GM18517 (cell line): ENCODE measurements around the gene ZNF618.

Source experiments
- ATAC-seq: cut with Tn5 transposase; IDR thresholded peaks from one replicate; pipeline ENCODE4 v1.9.1; 2021; ENCODE audit warnings: mild to moderate bottlenecking, moderate library complexity; ENCODE audit not compliant: unreplicated experiment

ZNF618 gene

DNA sequence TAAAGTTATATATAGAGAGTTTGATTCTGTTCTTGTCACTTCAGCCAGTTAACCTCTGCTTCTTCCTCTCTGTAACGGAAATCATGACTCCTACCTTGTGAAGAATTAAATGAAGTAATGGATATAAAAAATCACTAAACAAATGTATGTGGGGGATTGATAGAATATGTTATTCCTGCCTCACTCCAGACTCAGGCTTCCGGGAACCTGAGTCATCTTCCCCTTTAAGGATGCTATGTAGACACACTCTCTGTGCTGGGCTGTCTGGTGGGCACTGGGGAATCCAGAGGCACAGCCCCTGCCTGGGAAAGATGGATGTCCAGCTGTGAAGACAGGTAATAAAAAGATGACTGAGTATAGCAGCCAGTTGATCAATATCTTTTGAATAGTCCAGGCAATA, 77.4 kb downstream of the ZNF618 start:
- no peak for ATAC-seq

DNA sequence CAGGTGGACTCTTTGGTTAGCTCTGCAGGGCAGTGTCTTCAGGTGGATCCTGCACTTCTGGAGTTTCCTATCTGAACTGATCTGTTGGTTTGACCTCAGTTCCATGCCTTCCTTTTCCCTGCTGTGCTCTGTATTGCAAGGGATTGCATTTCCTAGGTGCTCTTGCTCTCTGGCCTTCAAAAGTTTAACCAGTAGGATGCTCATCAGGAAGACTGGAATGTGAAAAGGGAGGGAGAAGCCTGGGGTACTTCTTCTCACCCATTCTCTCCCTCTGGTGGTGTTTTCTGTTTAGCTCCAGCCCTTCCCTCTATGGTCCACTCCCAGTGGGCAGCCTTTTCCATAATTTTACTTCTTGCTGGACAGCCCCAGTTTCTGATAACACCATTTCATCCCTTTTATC, 78.5 kb downstream of the ZNF618 start:
- no peak for ATAC-seq

DNA sequence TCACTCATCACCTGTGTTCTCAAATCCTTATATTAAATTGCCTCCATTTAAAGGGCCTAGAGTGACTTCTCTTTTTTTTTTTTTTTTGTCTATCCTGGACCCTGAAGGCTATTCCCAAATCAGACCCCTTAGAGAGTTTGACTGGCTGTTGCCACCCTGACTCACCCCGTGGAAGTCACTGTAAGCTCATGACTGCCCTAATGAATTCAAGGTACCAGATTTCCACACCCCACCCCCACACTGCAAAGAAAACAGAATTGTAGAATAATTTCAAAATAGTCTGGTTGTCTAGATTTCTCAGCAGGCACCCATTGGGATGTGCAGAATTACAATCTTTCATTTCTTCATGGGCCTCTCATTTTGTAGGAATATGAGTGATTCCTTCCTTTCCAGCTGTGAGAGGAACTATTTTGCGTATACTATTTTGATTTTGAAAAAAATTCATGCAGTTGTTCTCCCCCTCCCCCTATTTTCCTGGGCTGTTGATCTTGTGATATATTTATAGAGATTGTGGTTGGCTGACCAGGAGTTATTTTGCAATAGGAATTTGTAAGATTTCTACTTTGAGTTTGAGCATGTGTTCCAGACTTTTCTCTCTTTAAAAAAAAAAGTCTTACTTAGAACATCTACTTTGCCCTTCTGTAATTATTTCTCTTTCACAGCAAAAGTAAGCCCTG, 79.1 kb downstream of the ZNF618 start:
- ATAC-seq = no peak

DNA sequence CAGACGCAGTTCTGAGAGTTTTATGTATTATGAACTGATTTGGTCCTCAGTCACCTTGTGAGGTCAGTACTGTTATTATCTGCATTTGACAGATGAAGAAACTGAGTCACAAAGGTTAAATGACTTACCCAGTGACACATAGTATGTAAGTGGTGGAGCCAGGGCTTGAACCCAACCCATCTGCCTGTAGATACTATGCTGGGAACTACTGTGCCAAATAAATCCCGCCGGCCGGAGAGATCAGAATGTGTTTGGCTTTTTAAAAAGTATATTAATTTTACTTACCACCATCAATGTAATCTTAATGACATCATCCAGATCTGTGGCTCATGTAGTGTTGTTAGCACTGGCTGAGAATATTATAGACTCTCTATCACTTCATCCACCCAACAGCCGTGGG, 80.8 kb downstream of the ZNF618 start:
- no peak for ATAC-seq

DNA sequence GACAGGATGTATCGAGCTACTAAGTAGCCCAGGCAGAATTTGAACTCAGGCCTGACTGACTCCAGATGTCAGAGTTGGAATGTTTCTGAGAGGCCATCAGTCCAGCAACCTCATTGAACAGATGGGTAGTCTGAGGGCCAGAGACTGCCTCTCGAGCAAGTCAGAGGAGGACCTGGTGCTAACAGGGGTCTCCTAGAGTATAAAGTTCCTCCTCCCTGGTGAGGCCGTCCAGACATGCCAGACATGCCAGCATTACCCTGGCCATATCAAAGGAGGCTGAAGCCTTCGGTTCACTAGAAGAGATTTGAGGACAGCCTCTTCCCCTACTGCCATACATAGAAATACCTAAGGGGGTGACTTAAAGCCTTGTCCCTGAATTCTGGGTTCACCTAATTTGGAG, 81.2 kb downstream of the ZNF618 start:
- no peak for ATAC-seq

DNA sequence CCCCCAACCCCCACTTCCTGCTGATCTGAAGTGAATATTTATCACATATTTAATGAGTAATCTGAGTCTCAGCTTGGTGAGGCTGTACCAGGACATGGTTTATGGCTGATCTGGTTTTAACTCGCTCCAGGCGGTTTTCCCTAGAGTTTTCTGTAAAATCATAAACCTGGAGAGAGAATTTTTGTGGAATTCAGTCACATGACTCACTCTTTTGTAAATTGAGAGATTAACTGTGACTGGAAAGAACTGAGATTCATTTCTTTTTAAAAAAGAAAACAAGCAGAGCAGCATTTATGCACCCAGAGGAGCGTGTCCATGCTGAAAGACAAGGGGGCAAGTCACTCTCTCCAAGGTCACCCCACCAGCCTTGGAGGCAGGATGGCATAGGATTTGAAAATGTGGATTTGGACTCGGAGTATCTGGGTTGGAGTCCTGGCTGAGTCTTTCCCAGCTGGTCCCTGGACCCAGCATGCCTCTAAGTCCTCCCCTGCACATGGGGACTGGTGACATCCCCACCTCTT, 81.8 kb downstream of the ZNF618 start:
- ATAC-seq = no peak

DNA sequence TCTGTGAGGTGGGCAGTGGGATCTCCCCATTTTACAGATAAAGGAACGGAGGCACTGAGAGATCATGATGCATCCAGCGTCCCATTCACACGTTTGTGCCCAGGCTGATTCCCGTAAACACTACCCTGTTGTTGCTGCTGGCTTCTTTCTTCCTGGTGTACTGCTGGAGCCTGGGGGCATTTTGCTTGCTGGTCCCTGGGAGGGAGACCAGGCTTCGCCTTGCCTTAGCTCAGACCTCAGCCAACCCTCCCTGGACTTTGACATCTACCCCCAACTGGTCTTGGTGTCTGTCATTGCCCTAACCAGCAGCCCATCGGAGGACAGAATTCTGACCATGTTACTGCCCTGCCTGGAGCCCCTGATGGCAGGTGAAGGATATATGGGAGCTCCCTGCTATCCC, 82.4 kb downstream of the ZNF618 start:
- ATAC-seq = no peak

DNA sequence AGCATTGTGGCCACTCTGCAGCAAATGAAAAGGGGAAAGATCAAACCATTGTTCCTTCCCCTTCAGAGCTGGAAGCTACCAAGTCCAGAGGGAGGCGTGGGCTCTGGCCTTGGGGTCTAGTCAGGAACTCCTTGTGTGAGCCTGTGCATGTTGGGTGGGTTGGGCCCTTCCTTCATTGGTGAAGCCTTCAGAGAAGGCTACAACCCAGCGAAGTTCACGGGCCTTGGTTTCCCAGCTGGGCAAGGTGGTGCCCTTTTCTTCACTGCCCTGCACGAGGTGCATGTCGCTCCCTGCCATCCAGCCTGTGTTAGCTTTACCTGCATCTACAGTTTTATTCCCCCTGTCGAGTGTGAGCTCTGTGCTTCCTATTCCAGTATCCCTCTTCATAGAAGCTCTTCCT, 84.7 kb downstream of the ZNF618 start:
- no peak for ATAC-seq

DNA sequence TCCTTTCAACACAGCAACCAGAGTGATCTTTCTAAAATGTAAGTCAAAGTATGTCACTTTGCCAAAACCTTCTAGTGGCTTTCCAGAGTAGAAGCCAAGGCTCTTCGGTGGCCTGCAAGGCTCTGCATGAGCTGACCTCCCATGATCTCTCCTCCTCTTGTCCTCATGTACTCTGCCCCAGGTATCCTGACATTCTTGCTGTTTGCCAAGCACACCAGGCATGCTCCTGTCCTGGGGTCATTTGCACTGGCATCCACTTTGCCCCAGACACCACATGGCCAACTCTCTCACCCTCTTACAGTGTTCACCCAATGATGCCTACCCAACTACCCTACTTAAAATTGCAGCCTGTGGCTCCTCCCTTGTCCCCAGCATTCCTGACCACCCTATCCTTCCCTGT, 86.3 kb downstream of the ZNF618 start:
- no peak for ATAC-seq

DNA sequence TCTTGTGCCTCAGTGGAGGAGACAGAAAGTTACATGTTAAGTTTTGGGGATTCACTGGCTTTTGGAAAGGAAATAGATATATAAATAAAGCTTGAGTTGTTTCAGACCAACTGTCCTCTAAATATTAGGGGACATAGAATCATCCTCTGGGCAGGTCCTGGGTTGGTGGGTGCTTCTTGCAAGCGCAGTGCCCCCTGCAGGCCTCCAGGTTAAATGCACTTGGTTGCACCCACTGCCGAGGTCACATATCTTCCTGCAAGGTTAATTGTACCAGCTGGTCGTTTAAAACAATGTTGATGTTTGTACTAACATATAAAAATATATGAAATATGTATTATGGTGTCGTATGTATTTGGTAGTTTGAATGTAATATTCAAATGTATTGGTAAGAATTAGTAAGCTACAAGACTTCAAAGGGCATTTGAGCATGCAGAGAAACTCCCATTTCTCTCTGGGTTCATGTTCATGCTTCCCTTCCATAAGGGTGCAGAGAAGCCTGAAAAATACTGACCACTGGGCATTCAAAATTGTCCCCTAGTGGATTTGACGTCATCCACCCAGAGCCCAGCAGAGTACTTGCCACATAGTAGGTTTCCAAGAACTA, 87.0 kb downstream of the ZNF618 start:
- no peak for ATAC-seq

DNA sequence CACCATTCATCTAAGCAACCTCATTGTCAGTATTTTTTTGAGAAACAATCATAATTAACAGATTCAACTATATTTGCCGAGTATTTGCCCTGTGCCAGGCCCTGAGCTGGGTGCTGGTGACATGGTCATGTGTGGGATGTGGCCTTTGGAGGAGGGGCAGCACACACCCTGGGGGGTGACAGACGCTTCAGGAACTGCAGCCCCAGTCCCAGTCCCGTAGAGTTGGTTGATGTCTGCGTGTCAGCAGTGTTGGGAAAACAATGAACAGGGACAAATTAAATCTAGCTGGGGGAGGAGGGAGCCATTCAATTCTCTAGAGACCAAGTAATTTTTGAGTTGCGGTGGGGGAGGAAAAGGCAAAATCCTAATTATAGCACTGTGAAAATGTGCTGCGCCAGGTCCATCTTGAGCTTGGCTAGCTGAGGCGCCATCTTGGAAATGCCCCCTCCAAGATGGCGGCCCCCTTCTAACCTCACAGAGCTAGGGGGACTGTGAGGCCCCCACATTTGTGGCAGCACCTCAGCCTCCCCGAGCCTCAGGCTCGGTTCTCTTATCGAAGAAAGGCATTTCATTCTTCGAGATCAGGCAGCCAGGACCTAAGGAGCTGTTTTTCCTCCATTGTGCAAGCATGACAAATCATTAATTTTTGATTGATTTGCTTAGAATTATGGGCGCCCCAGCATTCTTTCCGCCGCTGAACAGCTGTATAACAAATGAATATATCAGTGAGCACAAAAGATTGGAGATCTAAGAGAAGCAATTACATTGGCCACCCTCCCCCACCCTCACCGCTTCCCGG, 87.8 kb downstream of the ZNF618 start:
- ATAC-seq = no peak

DNA sequence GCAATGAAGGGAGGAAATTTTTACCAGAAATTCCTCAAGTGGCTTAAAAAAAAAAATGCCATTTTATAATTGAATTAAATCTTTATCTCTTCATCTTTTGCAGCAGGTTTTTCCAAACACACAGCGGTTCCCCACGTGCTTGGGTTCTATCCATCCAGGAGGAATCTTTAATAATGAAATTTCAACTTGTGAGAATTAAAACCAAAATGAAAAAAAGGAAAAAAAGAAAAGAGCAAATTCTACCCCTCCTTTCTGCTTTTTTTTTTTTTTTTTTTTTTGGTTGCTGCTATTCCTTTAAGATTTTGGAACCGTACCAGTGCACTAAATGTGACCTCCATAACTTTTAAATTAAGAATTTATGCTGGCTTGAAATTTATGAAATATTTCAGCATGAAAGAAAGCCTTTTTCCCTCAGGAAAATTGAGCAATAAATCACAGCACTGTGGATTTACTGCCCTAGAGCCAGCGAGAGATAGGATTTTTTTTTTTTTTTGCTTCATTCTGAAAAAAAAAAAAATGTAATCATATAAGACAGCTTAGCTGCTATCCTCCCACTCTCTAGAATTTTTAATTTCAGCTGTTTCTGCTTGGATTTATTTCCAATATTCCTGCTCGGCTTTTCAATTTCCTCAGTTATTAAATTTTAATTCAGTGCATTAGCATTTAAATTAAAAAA, 88.5 kb downstream of the ZNF618 start:
- ATAC-seq = no peak

DNA sequence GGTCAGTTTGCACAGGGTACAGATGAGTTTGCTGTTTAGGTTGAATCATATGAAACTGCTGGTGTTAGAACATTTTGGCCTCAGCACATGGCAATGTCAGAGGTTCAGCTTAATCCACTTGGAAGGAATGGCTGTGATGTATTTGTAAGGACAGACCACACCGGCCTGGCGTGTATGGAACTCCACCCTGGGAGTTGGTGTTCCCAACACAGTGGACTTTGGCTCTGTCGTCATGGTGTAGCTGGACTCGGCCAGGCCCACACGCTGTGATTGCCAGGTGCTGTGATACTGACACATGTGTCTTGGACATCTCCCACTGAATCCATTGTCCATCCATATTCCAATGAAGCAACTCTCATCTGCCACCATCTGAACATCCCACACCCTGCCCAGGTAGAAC, 90.3 kb downstream of the ZNF618 start:
- ATAC-seq = no peak

DNA sequence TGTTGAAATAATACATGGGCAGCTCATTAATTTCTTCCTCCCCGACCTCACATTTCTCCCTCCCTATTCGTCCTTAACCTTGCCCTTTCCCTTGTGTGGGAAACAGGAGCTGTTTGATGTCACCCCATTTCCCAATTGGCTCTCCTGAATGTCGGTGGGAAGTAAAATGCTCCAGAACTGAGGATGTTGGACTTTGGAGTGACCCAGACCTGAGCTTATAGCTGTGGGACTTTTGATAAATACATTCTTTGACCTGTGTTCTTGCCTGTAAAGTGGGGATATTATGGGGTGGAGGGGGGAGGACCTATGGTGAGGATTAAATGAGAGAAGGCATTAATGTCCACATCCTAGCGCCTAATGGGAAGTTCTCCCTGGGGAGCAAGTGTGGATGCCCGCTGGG, 91.3 kb downstream of the ZNF618 start:
- no peak for ATAC-seq

DNA sequence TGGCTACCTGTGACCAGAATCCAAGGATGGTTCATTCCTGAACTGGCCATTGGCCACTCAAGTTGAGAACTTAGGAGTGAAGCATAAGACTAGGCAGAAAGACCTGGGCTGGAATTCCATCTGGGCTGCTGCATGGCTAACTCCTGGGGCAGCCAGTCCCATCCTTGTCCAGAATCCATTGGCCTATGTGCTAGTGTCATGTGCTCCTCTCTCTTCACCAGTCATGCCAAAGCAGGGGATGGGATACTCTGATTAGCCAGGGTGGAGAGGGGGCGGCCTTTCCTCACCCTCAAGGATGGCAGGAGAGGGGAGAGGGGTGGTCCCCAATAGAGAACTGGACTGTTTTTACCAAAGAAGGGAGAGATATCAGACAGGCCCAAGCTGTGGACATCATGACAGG, 93.2 kb downstream of the ZNF618 start:
- no peak for ATAC-seq

DNA sequence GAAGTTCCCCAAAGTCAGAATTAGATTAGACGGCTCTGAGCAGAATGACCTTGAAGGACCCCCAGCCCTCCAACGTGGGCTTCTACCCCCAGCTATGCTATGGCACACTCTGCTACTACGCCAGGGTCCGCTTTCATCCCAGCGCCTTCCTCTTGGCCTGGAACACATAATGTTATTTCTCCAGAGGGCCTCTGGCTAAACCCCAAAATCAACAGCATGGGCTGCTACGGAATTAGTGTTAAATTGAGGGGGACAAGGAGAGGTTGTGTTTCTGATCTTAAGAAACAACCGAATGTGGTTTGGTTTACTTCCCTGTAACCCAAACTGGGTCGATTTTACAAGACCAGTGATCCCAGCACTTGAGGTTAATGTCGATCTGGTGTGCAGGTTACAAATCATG, 97.1 kb downstream of the ZNF618 start:
- no peak for ATAC-seq

DNA sequence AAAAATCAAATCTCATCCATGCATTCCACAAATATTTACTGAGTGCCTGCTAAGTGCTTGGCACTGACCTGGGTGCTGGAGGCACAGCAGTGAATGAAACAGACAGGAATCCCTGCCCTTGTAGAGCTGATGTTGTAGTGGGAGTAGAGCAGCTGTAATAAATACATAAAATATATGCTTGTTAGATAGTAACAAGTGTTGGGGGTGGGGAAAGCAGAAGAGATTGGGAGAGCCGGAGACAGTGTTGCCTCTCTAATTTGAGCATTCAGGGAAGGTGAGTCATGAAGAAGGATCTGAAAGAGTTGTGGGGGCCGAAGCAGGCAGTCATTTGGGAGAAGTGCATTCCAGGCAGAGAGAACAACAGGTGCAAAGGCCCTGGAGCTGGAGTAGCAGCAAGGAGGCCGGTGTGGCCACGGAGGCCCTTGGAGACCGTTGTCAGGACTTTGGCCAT, 97.9 kb downstream of the ZNF618 start:
- ATAC-seq = no peak

DNA sequence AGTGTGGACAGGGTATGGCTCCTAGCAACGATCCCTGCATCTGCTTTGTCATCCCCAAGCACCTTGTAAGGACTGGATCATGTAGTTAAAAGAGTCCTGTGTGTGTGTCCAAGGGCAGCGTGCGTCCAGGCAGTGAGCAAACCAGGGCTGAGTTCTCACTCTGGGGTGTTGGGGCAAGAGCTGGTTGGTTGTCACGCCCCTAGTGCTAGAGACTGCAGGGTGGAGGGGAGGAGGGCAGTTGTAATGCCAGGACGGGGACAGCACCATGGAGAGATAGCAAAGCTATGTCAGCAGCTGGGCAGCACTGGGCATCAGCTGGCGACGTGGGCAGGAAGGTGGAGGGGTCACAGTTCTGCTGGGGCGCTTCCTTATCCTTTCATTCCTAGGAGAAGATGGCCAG, 100.8 kb downstream of the ZNF618 start:
- no peak for ATAC-seq

DNA sequence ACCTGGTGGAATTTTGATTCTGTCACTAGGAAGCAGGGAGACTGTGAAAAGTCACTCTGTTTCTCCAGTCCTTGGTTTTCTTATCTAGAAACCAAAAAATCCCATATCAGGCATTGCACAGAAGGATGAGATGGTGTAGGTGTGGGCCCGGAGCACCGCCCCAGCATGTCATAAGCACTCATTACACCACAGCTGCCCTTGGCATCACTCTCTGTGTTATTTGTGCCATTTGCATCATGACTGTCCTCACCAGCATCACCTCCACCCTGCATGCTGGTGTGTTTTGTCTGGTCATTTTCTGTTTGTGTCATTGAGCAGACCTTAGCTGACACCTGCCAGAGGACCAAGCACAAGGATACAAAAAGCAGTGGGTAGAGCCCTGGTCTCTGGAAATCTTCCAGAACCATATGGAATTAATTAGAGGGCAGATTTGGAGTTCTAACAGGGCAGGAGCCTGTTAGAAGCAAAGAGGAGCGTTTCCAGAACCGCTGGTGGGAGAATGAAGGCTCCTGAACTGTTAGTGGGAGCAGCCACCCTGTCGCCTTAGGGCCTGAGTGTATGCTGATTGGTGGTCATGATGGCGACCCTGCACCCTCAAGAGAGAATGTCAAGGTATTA, 102.7 kb downstream of the ZNF618 start:
- ATAC-seq = no peak

DNA sequence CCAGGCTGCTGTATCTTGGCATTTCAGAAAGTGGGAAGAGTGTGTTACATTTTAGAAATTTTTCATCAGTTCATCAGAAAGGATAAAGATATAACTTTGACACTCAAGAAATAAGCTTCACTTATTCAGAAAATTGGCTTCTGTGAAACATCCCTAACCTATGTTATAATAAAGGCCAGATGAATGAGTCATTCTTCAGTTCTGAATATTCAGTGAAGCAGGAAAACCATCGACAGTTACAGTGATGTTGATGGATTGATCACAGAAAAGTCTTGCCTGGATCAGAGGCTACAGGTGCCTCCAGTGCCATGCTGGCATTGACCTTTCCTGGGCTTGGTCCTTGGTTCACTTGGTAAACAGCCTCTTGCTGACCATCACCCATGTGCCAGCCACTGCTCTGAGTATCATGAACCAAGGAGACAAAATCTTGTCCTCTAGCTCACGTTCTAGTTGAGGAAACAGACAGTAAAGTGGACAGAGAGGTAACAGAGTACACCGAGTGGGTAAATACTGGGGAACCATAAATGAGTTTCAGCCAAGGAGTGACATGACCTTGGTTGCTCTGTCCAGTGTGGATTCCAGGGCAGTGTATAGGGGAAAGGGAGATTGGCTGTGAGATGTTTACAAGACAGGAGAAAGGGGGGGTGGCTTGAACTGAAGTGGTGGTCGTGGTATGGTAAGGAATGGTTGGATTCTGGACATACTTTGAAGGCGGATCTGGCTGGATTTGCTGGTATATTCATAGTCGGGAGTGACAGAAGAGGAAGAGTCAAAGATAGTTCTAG, 103.4 kb downstream of the ZNF618 start:
- ATAC-seq = no peak
